D341Med (cell line): ENCODE data around the gene CELF5.

Experiments used
- DNase-seq: peaks from one replicate; pipeline ENCODE4 v3.0.0; 2012; ENCODE audit warnings: low spot score

The CELF5 gene

GRCh38 chr19:3224346-3225168 lies at the start of gene CELF5:
Gene CELF5, plus strand, starts transcription at chr19:3224661. Its CDS starts 79 bp downstream, at chr19:3224740.
- peak; percentile 97 for DNase-seq

- DNase-seq, result no peak
Observed at GRCh38 chr19:3175781-3176714, 48.4 kb upstream of the CELF5 start.

GRCh38 chr19:3176715-3177501 lies 47.6 kb upstream of the CELF5 start:
- no peak for DNase-seq

GRCh38 chr19:3178377-3178972 lies 46.0 kb upstream of the CELF5 start, which contains the start of gene S1PR4:
Gene S1PR4, plus strand, starts transcription at chr19:3178769. Its CDS starts 24 bp downstream, at chr19:3178793.
- no peak for DNase-seq

GRCh38 chr19:3178973-3179738 lies 45.3 kb upstream of the CELF5 start:
- no peak for DNase-seq

- DNase-seq, result no peak
Observed at GRCh38 chr19:3179739-3180293, 44.6 kb upstream of the CELF5 start.

GRCh38 chr19:3183721-3184641 lies 40.5 kb upstream of the CELF5 start:
- DNase-seq, result no peak

- peak; percentile 79 for DNase-seq
Observed at GRCh38 chr19:3184847-3185460, 39.5 kb upstream of the CELF5 start.

- peak; percentile 96 for DNase-seq
Observed at GRCh38 chr19:3185461-3186159, 38.9 kb upstream of the CELF5 start, which contains the start of gene NCLN. Gene NCLN, plus strand, starts transcription at chr19:3185930. Its CDS starts 101 bp downstream, at chr19:3186031.

GRCh38 chr19:3186160-3186688 lies 38.2 kb upstream of the CELF5 start:
- DNase-seq, result no peak

GRCh38 chr19:3186891-3187661 lies 37.4 kb upstream of the CELF5 start:
- DNase-seq, result no peak

- DNase-seq, result no peak
Observed at GRCh38 chr19:3187662-3188511, 36.6 kb upstream of the CELF5 start.

- DNase-seq, result no peak
Observed at GRCh38 chr19:3188627-3189596, 35.5 kb upstream of the CELF5 start.

- DNase-seq, result no peak
Observed at GRCh38 chr19:3189702-3190469, 34.6 kb upstream of the CELF5 start.
